ENCODE measurements around the gene PLCXD3.

DNA sequence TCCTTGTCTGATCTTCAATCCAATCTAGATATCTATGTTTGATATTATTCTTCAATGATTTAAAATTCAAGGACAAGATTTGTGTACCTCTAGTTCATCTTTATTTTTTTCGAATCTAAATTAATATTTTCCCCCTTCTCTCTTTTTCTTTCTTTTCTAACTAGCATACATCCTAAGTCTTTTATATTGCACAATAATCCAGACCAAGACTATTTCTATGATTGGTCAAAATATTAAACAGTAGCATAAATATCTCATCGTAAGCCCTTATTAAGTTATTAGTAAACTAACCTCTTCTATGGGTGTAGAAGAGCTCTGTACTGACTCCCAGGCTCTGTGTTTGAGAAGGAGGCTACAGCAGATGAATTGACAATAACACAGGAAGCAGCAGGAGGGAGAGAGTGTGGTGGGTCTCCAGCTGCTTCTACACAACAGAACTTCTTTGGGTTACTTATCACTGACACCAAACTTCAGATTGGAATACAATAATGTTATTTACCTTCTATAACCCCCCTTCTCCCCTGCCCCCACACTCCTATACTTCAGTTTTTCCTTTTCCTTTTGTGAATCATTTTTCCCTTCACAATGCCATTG is 11.9 kb upstream of the PLCXD3 start:
- no peak for TF ChIP-seq CTCF (IDR thresholded peaks at IDR 0.05; ENCODE audit: low read depth, low read length)
- TF ChIP-seq POLR2A (IDR thresholded peaks at IDR 0.05; ENCODE audit: extremely low read depth, insufficient read length), result no peak
- no peak for TF ChIP-seq MYC (IDR thresholded peaks at IDR 0.05; ENCODE audit: low read depth, low read length)
